NCI-H1417 (cell line): ENCODE results near the gene SMIM20.
A peak's percentile ranks its signal among the peaks of the same experiment; 100 is the strongest.
"Not testable (repeated sequence)": the region's sequence is repeated elsewhere in the genome, so short reads cannot be mapped to it uniquely, and the experiment has no call there.

Experiments
- DNase-seq, 3 experiments: peaks; one replicate each; lab custom pipeline; 2025; lab: John Stamatoyannopoulos, UW

The SMIM20 gene

DNA sequence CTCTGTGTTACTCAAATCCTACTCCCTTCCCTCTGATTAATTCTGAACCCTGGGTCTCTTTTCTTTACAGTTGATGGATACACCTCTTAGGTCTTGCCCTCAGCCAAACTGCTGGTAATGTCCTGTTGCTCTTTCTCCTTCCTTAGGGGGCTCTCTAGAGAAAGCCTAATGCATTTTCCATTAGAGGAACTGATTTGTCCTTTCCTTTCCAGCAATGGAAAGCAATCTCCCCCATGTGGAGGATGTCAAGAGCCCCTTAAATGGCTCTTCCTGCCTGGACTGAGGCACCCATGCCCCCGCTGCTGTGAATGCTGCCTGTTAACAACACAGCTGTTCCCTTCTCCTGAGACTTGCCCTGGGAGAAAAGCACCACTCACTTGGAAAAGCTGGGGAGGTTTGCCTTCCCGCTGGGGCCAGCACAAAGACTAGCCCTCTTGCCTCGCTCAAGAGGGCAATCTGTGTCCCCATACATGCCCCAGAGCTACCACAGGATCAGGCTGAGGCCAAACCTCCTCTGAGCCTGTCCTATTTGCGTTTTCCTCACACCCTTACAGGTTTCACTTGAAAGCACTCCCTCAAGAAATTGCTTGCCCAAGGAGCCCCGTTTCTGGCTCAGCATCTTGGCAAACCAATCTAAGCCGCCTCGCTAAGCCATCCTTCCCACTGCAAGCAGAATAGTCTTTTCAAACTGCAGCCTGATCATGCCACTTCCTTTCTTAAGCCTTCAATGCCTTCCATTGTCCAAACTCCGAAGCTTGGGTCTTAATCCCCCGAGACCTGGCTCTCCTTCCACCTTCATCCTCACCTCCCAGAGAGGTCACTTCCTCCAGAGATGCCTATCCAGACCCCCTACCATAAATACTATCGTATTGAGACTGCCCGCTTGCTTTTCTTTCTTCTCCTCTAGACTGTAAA lies 23.2 kb upstream of the SMIM20 start:
- peak in 2 of 3 experiments; percentile 29 to 67 for DNase-seq

DNA sequence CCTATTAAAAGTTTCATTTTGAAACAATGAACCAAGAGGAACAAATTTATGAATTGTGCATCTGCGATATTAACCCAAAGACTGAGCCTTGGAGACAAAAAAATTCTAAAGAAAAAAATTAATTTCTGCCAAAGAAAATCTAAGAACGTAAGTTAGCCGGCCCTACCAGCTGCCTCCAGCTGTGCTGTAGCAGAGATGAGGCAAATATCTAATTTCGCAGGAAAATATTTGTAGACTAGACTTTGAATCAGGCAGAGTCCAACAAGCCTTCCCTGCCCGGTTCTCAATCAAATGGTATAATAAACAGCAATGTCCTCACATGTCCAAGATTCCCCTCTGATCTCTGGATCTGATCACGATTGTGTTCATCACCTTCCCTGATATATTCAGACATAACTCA lies 21.2 kb upstream of the SMIM20 start:
- no peak for DNase-seq

DNA sequence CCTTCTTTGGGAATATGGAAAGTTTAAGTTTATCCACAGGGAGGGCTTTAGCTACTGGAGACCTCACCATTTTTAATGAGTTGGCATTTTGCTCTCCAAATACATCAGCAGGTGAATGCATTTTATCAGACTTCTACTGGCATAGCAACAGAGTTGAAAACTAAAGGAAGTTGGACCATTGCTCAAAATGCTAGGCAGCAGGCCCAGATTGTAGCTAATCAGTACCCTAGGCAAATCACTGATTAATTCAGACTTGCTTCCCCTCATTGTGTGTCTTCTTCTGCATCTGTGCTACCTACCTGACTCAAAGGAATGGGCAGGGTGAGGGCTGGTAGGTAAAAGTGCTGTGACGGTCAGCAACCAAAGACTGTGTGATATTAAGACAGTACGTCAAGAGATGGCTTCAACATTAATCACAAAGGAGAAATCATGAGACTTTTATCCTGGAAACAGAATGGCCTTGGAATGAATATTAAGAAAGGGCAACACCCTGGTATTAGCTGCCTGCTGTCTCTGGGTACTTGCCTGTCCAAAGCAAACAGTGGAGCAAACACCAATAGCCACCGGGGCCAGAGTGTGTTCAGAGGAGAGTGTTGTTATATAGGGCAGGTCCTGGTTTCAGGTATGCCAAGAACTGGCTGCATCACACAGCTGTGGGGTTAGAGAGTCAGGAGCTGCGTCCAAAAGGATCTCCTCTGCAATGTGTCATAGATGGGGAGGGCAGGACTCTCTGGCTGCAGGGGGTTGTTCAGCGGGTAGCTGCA lies 17.1 kb upstream of the SMIM20 start:
- no peak for DNase-seq

DNA sequence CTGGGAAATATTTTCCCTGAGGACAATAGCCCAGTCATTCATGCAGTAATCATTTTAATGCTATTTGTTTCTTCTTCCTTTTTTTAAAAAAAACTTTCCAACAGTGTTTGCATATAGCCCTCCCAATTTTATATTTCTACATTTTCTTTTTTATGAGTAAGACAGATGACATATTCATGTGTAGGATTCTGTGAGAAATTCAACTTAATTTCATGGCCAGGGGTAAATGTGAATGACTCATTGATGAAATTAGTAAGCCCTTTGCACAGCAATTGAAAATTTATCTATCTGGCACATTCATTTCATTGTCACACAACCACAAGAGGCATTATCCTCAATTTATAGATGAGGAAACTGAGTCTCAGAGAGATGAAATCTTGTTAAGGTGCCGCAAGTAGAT lies 13.7 kb upstream of the SMIM20 start:
- DNase-seq, result no peak

DNA sequence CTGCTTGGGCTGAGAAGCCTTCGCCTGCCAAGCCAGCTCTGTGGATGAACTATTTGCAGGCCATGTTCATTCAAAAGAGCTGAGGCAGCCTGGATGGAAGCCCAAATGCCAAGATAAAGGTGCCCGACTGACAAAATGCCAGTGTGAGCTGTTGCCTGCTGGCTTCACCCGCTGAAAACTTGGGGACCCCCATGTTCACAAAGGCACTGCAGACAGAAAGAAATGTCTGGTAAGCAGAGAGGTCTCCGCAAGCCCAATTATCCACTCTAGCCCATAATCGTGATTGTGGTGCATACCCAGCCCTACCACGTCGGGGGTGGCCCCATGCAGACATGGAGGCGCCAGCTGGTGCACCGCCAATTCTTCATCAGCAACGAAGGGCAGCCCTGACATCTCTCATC lies 13.0 kb upstream of the SMIM20 start:
- no peak for DNase-seq

DNA sequence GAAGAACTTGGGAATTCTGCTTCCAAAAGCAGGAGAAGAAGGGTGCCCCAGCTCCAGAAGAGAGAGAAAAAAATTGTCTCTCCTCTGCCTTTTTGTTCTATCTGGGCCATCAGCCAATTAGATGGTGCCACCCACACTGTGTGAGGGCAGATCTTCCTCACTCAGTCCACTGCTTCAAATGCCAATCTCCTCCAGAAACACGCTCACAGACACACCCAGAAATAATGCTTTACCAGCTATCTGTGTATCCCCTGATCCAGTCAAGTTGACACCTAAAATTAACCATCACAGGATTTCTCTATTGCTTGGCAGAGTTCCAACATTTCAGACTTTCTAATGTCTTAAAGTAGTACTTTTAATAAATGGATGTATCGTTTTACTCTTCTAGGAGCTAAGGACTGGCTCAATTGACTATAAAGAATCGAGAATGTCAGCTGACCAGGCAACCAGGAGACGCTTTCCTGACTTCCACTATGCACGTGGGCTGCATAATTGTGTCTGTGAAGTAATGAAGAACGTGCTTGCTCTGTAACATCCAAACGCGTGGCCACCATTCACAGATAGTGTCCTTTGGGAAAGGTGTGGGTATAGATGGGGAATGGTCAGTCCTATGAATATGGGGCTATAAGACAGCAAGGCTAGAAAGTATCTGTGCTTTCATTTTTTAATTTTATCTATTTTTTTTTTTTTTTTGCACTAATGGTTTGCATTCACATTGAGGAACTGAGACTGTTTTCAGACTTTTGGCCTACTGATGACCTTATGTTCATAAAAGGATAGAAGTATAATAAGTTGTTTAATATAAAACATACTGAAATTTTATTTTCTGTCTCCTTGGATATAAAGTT lies 9.9 kb upstream of the SMIM20 start:
- peak in 1 of 3 experiments; percentile 5 for DNase-seq

DNA sequence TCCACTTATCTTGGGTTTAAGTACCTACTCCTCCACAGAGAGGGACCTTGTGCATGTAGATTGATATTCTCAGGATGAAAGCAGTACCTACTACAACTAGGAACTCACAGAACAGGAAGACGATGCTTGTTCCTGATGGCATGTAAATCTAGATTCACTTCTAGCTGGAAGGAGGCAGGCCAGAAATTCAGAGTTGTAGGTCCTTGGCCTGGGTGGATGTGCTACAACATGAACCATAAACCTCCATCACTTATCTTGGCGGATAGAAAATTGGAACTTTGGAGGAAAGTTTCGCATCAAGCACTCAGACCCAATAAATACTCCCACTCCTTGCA lies 9.3 kb upstream of the SMIM20 start:
- no peak for DNase-seq

DNA sequence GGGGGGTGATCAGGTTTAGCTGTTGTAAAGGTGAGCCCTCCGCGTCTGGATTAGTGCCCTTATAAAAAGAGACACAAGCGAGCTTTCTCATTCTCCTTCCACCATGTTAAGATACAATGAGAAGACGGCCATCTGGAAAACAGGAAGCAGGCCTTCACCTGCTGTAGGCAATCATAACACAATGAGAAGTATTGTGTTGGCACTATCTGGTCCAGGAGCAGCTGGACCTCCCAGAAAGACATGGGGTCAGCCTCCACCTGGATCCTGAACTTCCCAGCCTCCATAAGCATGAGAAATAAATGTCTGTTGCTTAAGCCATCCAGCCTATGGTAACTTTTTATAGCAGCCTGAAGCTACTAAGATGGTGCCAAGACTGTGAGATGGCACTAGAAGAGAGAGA lies 8.6 kb upstream of the SMIM20 start:
- no peak for DNase-seq

DNA sequence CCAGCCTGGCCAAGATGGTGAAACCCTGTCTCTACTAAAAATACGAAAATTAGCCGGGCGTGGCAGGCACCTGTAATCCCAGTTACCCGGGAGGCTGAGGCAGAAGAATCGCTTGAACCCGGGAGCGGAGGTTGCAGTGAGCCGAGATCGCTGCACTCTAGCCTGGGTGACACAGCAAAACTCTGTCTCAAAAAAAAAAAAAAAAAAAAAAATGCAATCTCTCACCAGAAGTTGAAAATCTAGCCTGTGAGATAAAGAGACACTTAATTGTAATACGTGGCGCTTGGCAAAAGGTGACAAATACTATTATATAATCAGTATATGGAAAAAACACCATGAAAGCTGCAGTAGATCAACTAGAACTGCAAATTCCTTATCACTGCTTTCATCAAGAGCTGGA lies 7.9 kb upstream of the SMIM20 start:
- DNase-seq, result not testable (repeated sequence)

DNA sequence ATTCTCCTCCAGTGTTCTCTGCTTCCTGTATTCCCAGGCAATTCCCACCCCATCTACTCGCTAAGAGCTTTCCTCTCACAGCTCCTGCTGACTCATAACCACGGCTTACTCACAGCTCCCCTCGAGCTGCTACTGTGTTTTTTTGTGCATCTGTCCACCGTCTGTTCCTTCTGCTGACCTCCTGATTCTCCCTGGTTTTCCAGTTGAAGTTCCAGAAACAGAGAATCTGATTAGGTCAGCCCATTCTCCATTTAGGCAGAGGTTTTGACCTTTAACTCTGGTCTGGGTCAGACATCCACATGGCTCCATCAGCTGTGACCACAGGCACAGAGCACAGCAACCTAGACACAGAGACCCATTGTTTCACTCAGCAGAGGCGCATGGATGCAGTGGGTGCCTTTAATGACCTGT lies 5.5 kb upstream of the SMIM20 start:
- DNase-seq, result peak in 1 of 3 experiments; percentile 7

DNA sequence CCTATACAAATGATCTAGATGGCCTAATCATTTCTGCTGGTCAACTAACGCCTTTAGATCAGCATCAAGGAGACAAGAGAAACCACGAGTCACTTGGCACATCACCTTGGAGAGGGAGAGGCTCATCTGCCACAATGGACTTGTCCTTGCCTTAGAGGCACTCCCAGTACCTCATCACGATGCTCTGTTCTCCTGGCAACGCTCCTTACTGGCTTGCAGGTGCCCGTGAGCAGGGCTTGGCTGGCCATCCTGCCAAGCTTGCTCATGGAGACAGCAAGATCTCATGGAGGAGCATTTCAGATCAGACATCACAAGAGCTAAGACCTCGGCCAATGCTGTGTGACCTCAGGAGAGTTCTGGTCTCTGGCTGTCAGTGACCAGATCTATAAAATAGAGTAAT lies 2.7 kb upstream of the SMIM20 start:
- DNase-seq, result no peak

DNA sequence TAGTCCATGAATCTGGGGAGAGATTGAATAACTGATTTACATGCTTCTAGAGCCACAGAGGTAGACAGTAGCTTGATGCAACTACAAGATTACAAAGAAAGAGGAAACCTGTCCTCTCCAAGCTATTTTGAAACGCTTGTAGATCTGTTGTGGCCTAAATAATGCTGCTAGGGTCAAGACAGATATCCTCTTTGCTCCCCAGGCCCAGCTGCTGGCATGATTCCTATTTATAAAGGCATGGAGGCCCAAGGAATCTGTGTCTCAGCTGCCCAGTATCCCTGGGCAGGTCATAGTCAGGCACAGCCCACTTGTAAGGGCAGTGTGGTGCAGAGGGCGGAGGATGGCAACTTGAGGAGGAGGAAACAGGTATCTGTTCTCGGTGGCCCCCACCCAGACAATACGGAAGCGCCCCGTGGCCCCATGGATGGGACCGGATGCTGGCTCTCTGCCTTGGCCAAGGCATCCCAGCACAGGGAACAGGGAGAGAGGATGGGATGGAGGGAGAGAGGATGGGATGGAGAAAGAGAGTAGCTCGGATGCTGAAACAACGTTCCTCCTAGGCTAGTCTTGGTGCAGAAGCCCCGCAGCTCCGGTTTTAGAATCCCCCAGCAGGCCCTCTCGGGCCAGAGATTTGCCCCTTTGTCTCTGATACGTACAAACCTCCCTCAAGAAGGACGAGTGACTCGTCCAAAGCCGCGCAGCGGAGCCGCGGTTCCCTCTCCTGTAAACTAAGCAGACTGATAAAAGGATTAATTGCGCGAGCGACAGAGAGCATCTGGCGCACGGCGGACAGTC lies 767 bp upstream of the SMIM20 start:
- DNase-seq, result peak in 2 of 3 experiments; percentile 81 to 92

DNA sequence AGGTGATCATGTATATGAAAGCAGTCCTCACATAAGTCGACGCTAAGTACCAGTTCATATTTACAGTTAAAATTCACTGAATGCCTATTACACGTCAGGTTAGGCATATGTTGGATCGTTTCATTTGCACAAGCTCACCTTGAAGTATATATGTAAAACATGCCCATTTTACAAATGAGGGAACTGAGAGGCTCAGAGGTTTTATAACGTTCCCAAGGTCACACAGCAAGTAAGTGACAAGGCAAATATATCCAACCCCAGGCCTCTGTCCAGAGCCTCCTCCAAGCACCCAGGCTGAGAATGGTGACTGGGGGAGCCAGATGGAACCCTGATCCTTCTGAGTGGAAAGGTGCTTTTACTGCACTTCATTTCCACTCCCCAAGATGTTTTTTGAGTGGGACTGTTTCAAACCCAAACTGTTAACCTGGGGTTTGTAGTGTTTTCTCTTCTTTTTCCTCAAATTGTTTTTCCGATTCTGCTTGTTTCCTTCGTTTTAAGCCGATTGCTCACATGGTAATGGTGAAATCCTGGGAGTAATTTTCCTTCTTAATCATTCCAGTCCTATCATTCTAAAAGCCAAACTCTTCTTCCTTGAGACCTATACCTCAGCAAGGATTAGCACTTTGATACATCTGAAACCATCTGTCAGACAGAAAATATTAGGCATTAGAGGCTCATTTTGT lies 791 bp downstream of the SMIM20 start:
- no peak for DNase-seq

DNA sequence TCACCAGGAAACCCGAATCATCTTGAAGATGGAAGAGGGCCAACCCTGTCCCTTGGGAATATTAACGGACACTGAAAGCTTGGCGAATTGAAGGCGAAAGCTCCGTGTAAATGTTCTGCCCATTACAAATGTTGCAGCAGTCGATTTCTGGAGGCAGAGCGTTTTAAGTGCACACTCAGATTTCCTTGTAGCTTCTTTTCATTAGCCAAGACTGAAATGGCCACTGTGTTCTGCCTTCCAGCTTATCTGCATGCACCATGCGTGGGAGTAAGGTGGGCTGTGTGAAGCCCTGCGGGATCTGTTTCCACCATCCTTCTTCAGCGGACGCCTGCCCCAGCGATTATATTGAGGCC lies 1.3 kb downstream of the SMIM20 start:
- DNase-seq, result peak in 1 of 3 experiments; percentile 19

DNA sequence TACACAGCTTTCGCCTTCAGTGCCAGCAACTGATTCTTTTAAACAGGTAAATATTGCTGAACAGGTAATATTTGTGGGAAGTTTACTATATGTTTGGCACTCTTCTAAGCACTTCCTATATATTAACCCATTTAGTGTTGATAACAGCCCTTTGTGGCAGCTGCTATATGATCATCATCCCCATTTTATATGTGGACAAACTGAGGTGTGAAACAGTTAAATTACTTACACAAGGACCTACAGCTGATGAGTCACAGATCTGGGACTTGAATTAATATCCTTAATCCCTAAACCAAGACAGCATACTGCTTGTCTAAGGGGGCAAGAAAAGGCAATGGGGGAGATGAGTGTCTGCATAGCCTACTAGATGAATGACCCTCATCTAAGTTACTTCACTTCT lies 2.9 kb downstream of the SMIM20 start:
- DNase-seq, result no peak

DNA sequence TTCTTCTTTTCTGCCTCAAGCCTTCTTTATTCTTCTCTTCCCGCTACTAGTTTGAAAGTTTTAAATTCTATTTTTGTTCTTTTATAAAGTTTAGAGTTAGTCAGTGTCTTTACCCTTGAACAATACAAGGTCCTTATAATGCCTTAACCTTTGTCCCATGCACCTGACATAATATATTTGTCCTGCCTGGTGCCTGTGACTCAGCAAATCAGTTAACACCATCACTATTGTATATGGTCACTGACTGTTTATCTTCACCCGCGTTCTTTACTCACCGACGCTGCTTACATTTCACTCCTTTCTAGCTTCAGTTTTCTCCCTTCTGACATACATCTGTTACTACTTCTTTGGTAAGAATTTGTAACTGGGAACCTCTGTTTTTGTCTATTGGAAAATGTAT lies 5.7 kb downstream of the SMIM20 start:
- peak in 1 of 3 experiments; percentile 6 for DNase-seq

DNA sequence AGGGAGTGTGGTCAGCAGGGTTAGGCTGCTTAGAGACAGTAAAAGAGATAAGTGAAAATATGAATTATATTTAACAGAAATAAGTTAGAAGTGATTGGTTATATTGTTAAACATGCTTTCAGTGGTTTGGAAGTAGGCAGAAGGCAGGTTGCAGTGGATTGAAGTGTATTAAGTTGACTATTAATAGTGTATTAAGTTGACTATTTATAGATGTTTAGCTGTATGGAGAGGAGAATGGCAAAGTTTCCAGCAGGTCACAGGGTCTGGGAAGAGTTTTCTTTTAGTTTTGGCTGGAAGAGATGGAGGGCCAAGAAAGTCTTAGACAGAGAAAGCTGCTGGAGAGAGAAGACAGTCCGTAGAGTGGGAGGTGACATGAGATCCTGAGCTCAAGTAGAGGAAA lies 7.9 kb downstream of the SMIM20 start:
- DNase-seq, result no peak

DNA sequence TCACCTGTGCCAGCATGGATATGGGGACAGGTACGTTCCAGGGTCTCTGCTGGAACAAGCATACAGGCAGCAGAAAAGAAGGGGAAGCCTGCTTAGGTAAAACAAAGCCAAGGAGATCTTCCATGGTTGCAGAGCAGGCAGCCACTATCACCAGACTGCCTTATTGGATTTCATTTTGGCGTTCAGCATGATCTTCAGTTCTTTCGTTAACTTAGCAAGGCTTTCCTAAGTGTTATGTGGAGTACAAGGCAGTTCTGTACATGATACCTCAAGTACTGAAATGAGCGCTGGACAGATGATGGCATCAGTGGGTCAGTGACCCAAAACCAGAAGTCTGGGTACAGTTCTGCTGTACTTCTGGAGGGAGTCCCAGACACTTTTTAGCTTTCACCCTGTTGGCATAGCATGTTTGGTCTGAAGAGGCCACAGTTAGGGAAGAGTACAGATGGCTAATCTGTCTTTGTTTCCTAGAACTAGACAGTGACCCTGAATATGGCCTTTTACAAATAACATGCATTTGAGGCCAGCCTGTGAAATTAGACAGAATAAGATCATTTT lies 8.9 kb downstream of the SMIM20 start:
- DNase-seq, result no peak

DNA sequence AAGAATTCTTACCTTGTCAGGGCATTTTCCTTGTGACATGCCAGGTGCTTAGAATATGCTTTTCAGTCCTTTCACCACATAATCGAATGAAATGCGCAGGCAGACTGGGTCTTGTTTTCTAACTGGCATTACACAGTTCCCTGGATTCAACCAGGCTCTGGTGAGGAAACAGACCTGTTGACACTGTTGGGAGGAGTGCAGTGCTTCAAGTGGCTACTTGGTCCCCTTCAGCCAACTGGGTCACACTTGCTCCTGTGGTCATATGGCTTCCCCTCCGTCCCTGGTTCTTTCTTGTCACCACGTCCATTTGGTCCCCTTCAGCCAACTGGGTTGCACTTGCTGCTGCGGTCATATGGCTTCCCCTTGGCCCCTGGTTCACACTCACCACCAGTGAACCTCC lies 9.7 kb downstream of the SMIM20 start:
- peak in 1 of 3 experiments; percentile 4 for DNase-seq

DNA sequence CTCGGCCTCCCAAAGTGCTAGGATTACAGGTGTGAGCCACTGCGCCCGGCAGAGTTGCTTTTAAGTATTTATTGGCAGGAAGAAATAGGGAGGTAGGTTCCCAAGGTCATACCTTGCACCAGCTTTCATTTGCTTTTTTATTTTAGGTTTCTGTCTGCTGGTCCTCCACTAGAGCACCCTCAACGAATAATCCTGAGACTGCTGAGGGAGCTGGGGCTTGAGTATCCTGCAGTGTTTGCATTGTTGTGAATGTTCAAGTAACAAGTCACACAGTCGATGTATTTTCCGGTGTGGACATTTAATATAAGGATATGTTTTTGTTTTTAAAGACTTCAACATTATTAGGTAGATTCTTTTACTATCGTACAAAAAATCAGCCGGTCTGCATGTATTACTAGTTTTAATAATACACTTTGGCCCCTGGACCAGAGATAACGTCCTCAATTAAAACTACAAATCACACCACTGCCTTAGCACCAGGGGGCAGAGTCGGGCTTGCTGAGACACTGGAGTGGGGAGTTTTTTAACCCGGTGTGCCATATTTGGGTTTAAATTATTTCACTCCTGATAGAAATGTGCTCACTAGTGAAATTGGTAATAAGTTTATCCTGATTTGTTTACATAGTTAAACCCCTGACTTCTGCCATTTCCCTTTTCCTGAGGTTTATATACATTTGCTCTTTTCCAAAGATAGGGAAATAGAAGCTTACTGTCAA lies 11.6 kb downstream of the SMIM20 start:
- peak; percentile 39 to 74 (median 52) for DNase-seq
